Psoas muscle (tissue), 8 donors: ENCODE results near the gene POLR2L. TPM values are rescaled to one million over a fixed set of nuclear protein-coding genes. Genes with fewer than 3 reads are reported as not detected.

Source experiments
- ATAC-seq, 4 donors: fragments of 200-7000 bp; cut with Tn5 transposase; one replicate each; pipeline ENCODE4 v1.9.1; 2020; ENCODE audit warnings: moderate library complexity in 3 of 4, mild to moderate bottlenecking in 2 of 4
- DNase-seq, 2 donors: peaks; one replicate each; pipeline ENCODE4 v3.0.0-alpha.2; 2020
- H3K27ac ChIP-seq: fragments of 200-600 bp; one replicate; pipeline ENCODE4 v1.8.0; 2022
- H3K27me3 ChIP-seq, 3 donors: fragments of 200-600 bp in 1 of 3; one replicate each; pipeline versions ENCODE4 v1.6.1 to v1.8.0; 2013 to 2022; ENCODE audit warnings: low read length in 2 of 3, mild to moderate bottlenecking in 2 of 3, moderate library complexity in 1 of 3; ENCODE audit not compliant: insufficient read depth in 3 of 3
- H3K36me3 ChIP-seq, 2 donors: fragments of 200-600 bp in 1 of 2; one replicate each; pipeline versions ENCODE4 v1.6.1 to v1.8.0; 2013 to 2022; ENCODE audit warnings: low read depth in 1 of 2, mild to moderate bottlenecking in 1 of 2, moderate library complexity in 1 of 2; ENCODE audit not compliant: insufficient read depth in 1 of 2
- H3K4me1 ChIP-seq: fragments of 200-600 bp; one replicate; pipeline ENCODE4 v1.8.0; 2022
- H3K4me3 ChIP-seq: fragments of 200-600 bp; one replicate; pipeline ENCODE4 v1.8.0; 2022; ENCODE audit warnings: mild to moderate bottlenecking
- H3K9me3 ChIP-seq: fragments of 200-600 bp; one replicate; pipeline ENCODE4 v1.8.0; 2022
- CTCF ChIP-seq: fragments of 200-600 bp; IDR thresholded peaks from one replicate; pipeline ENCODE4 v1.8.0; 2022; ENCODE audit warnings: antibody characterized with exemption
- WGBS, 3 donors: extraction: QIAGEN DNeasy Blood & Tissue Kit; methylation state at CpG; one replicate each; pipeline versions ENCODE4 v1.1.6 to v1.1.7; 2013; 5-methylcytosine and 5-hydroxymethylcytosine counted together
- intact Hi-C, 2 donors: fragments of 100-400 bp; cut with DNase I; formaldehyde crosslinking; loops; one replicate each; pipeline versions ENCODE4 v1.11.0 to v1.14.2; 2022
- polyA plus RNA-seq, 3 donors: library from polyadenylated mRNA; stranded (reverse); fragments of 200-250 nt; gene quantifications; one replicate each; pipeline ENCODE4 v1.2.3, GENCODE V29; 2013
- total RNA-seq, 4 donors: library from RNA; stranded (reverse); fragmentation: NEBNext Ultra II Directional in 2 of 4; extraction: Animal tissue kit (Norgen Biotek cat#: 25700) in 2 of 4; gene quantifications; one replicate each; pipeline versions ENCODE4 v1.2.1 to v1.2.4, GENCODE V29; 2021 to 2023
- donor health status: healthy with polysubstance abuse.
- donor health status: DM: no; HTN: no; CAD: no; lungs with moderate emphysema.
- donor health status: Bipolar disorder and iron deficiency.
- donor health status: healthy.
- donor health status: DM: yes; HTN: yes; CAD: no.
- donor health status: DM: no; HTN: no; CAD: no.
- donor health status: DM: no; HTN: no; CAD: no.
- donor health status: DM: yes; HTN: yes; CAD: no.

Gene POLR2L
- total and polyA plus RNA-seq, 7 donors: 113 to 205 (median 176) TPM

GRCh38 chr11:858762-859339 is 16.5 kb upstream of the POLR2L start:
- H3K27me3 ChIP-seq: no peaks in the 10 kb centered on the region
- DNase-seq (no peak), ATAC-seq (no peak)
- intact Hi-C loops: no loop called here
- H3K36me3 ChIP-seq: peaks cover 0 to 10% of the 10 kb centered on the region in 2 donors
- peaks cover 4% of the 10 kb centered on the region for H3K4me1 ChIP-seq
- H3K27ac ChIP-seq: no peak overlapping the region
- 88 to 91% (median 90%) methylated on average over 35 to 37 of the region's 37 CpGs for WGBS, 3 donors
- TF ChIP-seq CTCF: no peak
- no peaks in the 10 kb centered on the region for H3K9me3 ChIP-seq
- no peak overlapping the region for H3K4me3 ChIP-seq

DNA sequence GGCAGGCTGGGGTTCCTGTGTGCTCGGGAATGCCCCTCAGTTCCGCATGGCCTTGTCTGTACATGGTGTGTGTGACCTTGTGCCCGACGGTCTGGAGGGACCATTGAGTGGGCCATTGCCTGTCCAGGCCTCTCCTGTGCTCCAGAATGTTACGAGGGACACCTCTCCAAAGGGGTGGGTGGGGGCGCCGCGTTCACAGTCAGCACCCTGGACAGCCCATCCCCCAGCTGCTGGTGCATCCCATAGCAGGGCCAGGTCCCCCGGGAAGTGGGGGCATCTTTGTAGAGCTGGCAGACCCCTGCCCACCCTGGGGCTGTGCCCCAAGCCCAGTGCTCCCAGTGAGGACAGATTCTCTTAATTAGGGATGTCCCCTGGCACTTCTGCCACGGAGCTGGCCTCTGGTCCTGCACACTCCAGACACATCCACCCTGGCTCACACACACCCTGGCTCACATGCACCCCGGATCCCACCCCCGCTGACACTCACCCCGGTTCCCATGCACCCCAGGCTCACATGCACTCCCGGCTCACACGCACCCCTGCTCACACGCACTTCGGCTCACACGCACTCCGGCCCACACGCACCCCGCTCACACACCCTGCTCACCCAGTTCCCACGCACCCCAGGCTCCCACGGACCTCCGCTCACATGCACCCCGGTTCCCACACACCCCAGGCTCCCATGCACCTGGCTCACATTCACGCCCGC is 15.9 kb upstream of the POLR2L start:
- no peak for ATAC-seq
- intact Hi-C loops: no loop called here
- Histone ChIP-seq H3K4me1 (peaks cover 4% of the 10 kb centered on the region), H3K27me3 (no peaks in the 10 kb centered on the region), H3K36me3 (peaks cover 0 to 5% of the 10 kb centered on the region in 2 donors), H3K27ac (no peak overlapping the region), H3K4me3 (no peak overlapping the region), H3K9me3 (no peaks in the 10 kb centered on the region)
- TF ChIP-seq CTCF: no peak
- WGBS, 3 donors: 82 to 88% (median 84%) methylated on average over 27 of the region's 27 CpGs
- no peak for DNase-seq

- Histone ChIP-seq H3K9me3 (no peaks in the 10 kb centered on the region), H3K27me3 (no peaks in the 10 kb centered on the region), H3K36me3 (no peaks in the 10 kb centered on the region), H3K4me1 (peaks cover 4% of the 10 kb centered on the region), H3K27ac (no peak overlapping the region), H3K4me3 (no peak overlapping the region)
- TF ChIP-seq CTCF: no peak
- intact Hi-C loops: no loop called here
- no peak for ATAC-seq
- no peak for DNase-seq
- WGBS, 3 donors: 72 to 75% (median 73%) methylated on average over 4 to 8 of the region's 8 CpGs
Measured at GRCh38 chr11:856397-856796, 14.1 kb upstream of the POLR2L start.

DNA sequence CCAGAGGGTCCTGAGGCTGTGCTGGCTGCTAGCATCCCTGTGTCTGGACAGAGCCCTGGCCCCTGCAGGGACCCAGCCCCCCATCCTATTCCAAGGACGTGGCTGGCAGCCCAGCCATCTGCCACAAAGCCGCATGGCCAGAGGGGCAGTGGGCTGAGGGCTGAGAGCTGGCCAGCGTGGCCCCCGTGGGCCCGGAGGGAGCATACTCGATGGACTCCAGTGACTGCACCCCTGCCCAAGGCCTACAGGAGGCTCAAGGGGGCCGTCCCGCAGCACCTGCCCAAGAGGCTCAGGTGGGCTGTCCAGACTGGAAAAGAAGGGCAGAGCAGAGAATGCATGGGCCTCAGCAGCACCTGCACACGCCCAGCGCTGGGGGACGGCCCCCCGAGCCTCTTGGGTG is 13.5 kb upstream of the POLR2L start:
- no peaks in the 10 kb centered on the region for H3K36me3 ChIP-seq
- no peak for TF ChIP-seq CTCF
- H3K4me3 ChIP-seq: no peak overlapping the region
- no peak for ATAC-seq
- no peaks in the 10 kb centered on the region for H3K27me3 ChIP-seq
- no peaks in the 10 kb centered on the region for H3K9me3 ChIP-seq
- DNase-seq: no peak
- peaks cover 4% of the 10 kb centered on the region for H3K4me1 ChIP-seq
- no peak overlapping the region for H3K27ac ChIP-seq
- intact Hi-C loops: no loop called here
- WGBS, 3 donors: 74 to 86% (median 78%) methylated on average over 11 to 12 of the region's 12 CpGs

DNA sequence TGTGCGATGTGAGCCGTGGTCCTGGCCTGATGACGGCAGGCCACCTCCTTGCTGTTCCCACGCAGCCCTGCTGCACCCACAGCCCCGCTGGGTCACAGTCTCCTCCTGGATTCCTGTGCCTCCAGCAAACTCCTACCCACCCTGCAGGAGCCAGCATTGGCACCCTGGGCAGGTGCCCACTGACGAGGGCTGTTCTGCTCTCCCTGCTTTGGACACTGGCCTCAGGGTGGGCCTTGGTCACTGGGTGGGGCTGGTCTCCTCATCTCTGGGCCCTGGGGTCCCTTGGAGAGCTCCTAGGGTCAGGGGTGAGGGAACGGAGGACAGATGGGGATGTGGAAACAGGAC is 13.0 kb upstream of the POLR2L start:
- WGBS, 3 donors: 84 to 89% (median 88%) methylated on average over 6 to 7 of the region's 7 CpGs
- H3K27me3 ChIP-seq: no peaks in the 10 kb centered on the region
- intact Hi-C loops: no loop called here
- no peaks in the 10 kb centered on the region for H3K9me3 ChIP-seq
- DNase-seq (no peak), ATAC-seq (no peak)
- no peak overlapping the region for H3K27ac ChIP-seq
- no peak overlapping the region for H3K4me3 ChIP-seq
- no peak for TF ChIP-seq CTCF
- H3K36me3 ChIP-seq: no peaks in the 10 kb centered on the region
- peaks cover 4% of the 10 kb centered on the region for H3K4me1 ChIP-seq
